Coronary artery (tissue), 2 donors: ENCODE results near the gene NOC4L.

Experiments
- DNase-seq: peaks from one replicate; pipeline ENCODE4 v3.0.0-alpha.2; 2017; ENCODE audit warnings: low spot score
- H3K27ac ChIP-seq, 2 donors: fragments of 200-600 bp; sonication (generic); one replicate each; pipeline ENCODE4 v1.5.1; 2016 to 2019
- H3K4me3 ChIP-seq: fragments of 200-600 bp; sonication (generic); 2 replicates; pipeline ENCODE4 v1.5.1; 2016; ENCODE audit warnings: mild to moderate bottlenecking, moderate library complexity
- CTCF ChIP-seq: fragments of 200-600 bp; sonication (generic); IDR thresholded peaks from one replicate; pipeline ENCODE4 v1.5.1; 2019; ENCODE audit warnings: antibody characterized with exemption

NOC4L gene

GRCh38 chr12:132159555-132160003 is 15.3 kb downstream of the NOC4L start:
- no peak for DNase-seq

GRCh38 chr12:132160016-132160415 is 15.8 kb downstream of the NOC4L start:
- TF ChIP-seq CTCF: no peak
- Histone ChIP-seq H3K4me3 (no peak overlapping the region), H3K27ac (no peak overlapping the region)
- DNase-seq: no peak

More at GRCh38 chr12:132159555-132160003, 15.3 kb downstream of the NOC4L start:
- H3K4me3 ChIP-seq: no peak overlapping the region
- no peak for TF ChIP-seq CTCF
- H3K27ac ChIP-seq: no peak overlapping the region

GRCh38 chr12:132160601-132161035 is 16.4 kb downstream of the NOC4L start:
- H3K4me3 ChIP-seq: no peak overlapping the region

GRCh38 chr12:132161036-132161781 is 17.0 kb downstream of the NOC4L start:
- H3K4me3 ChIP-seq: no peak overlapping the region
- no peak overlapping the region for H3K27ac ChIP-seq
- no peak for DNase-seq
- TF ChIP-seq CTCF: no peak

More at GRCh38 chr12:132160601-132161035, 16.4 kb downstream of the NOC4L start:
- H3K27ac ChIP-seq: no peak overlapping the region
- TF ChIP-seq CTCF: no peak
- DNase-seq: no peak

- no peak for DNase-seq
- Histone ChIP-seq H3K4me3 (peak overlapping the region; percentile 67), H3K27ac (peak overlapping the region in 1 of 2 donors; percentile 38)
- TF ChIP-seq CTCF: no peak
Measured at GRCh38 chr12:132161796-132162507, 17.7 kb downstream of the NOC4L start.

GRCh38 chr12:132162508-132163031 is 18.3 kb downstream of the NOC4L start:
- peak overlapping the region; percentile 67 for H3K4me3 ChIP-seq
- no peak for DNase-seq
- TF ChIP-seq CTCF: no peak
- peak overlapping the region in 1 of 2 donors; percentile 38 for H3K27ac ChIP-seq
